ENCODE measurements around the gene COPA.
"Not testable (repeated sequence)": the region's sequence is repeated elsewhere in the genome, so short reads cannot be mapped to it uniquely, and the experiment has no call there.

The COPA gene

GRCh38 chr1:160340146-160340545 lies 2.9 kb downstream of the COPA start:
- H3K4me3 ChIP-seq (ENCODE audit: low read depth, low read length): peak overlapping the region; percentile 92
- DNase-seq (ENCODE audit: low read depth): no peak

- no peak for DNase-seq (ENCODE audit: low read depth)
- no peak overlapping the region for H3K4me3 ChIP-seq (ENCODE audit: low read depth, low read length)
Observed at GRCh38 chr1:160338580-160338979, 4.5 kb downstream of the COPA start.

GRCh38 chr1:160332516-160332915 lies 10.5 kb downstream of the COPA start:
- DNase-seq (ENCODE audit: low read depth): no peak
- no peak overlapping the region for H3K4me3 ChIP-seq (ENCODE audit: low read depth, low read length)

GRCh38 chr1:160330119-160330518 lies 12.9 kb downstream of the COPA start:
- DNase-seq (ENCODE audit: low read depth): no peak
- no peak overlapping the region for H3K4me3 ChIP-seq (ENCODE audit: low read depth, low read length)

- H3K4me3 ChIP-seq (ENCODE audit: low read depth, low read length): no peak overlapping the region
Observed at GRCh38 chr1:160328184-160328583, 14.9 kb downstream of the COPA start.

GRCh38 chr1:160326418-160326817 lies 16.6 kb downstream of the COPA start:
- DNase-seq (ENCODE audit: low read depth): no peak
- H3K4me3 ChIP-seq (ENCODE audit: low read depth, low read length): no peak overlapping the region

More at GRCh38 chr1:160328184-160328583, 14.9 kb downstream of the COPA start:
- no peak for DNase-seq (ENCODE audit: low read depth)

- no peak overlapping the region for H3K4me3 ChIP-seq (ENCODE audit: low read depth, low read length)
- DNase-seq (ENCODE audit: low read depth): no peak
Observed at GRCh38 chr1:160325252-160325651, 17.8 kb downstream of the COPA start.

- DNase-seq (ENCODE audit: low read depth): no peak
- H3K4me3 ChIP-seq (ENCODE audit: low read depth, low read length): no peak overlapping the region
Observed at GRCh38 chr1:160322831-160323230, 20.2 kb downstream of the COPA start.

- DNase-seq (ENCODE audit: low read depth): no peak
- no peak overlapping the region for H3K4me3 ChIP-seq (ENCODE audit: low read depth, low read length)
Observed at GRCh38 chr1:160315359-160315758, 27.7 kb downstream of the COPA start.

- H3K4me3 ChIP-seq (ENCODE audit: low read depth, low read length): no peak overlapping the region
Observed at GRCh38 chr1:160309571-160309970, 33.5 kb downstream of the COPA start.

GRCh38 chr1:160309185-160309557 lies 33.9 kb downstream of the COPA start:
- DNase-seq (ENCODE audit: low read depth): no peak
- no peak overlapping the region for H3K4me3 ChIP-seq (ENCODE audit: low read depth, low read length)

More at GRCh38 chr1:160309571-160309970, 33.5 kb downstream of the COPA start:
- no peak for DNase-seq (ENCODE audit: low read depth)

GRCh38 chr1:160308451-160309184 lies 34.4 kb downstream of the COPA start:
- no peak overlapping the region for H3K4me3 ChIP-seq (ENCODE audit: low read depth, low read length)
- no peak for DNase-seq (ENCODE audit: low read depth)

GRCh38 chr1:160307118-160307791 lies 35.8 kb downstream of the COPA start:
- no peak for DNase-seq (ENCODE audit: low read depth)
- no peak overlapping the region for H3K4me3 ChIP-seq (ENCODE audit: low read depth, low read length)

GRCh38 chr1:160300173-160300572 lies 42.9 kb downstream of the COPA start:
- no peak for DNase-seq (ENCODE audit: low read depth)
- H3K4me3 ChIP-seq (ENCODE audit: low read depth, low read length): no peak overlapping the region

GRCh38 chr1:160296036-160296435 lies 47.0 kb downstream of the COPA start:
- no peak for DNase-seq (ENCODE audit: low read depth)
- H3K4me3 ChIP-seq (ENCODE audit: low read depth, low read length): no peak overlapping the region

- no peak for DNase-seq (ENCODE audit: low read depth)
- H3K4me3 ChIP-seq (ENCODE audit: low read depth, low read length): no peak overlapping the region
Observed at GRCh38 chr1:160293020-160293968, 49.8 kb downstream of the COPA start.

- no peak overlapping the region for H3K4me3 ChIP-seq (ENCODE audit: low read depth, low read length)
- peak; percentile 33 for DNase-seq (ENCODE audit: low read depth)
Observed at GRCh38 chr1:160291248-160292220, 51.5 kb downstream of the COPA start.

- not testable (repeated sequence) for DNase-seq (ENCODE audit: low read depth)
Observed at GRCh38 chr1:160287769-160288168, 55.3 kb downstream of the COPA start.

GRCh38 chr1:160285506-160285905 lies 57.5 kb downstream of the COPA start:
- no peak for DNase-seq (ENCODE audit: low read depth)
- peak overlapping the region; percentile 90 for H3K4me3 ChIP-seq (ENCODE audit: low read depth, low read length)

More at GRCh38 chr1:160287769-160288168, 55.3 kb downstream of the COPA start:
- not testable (repeated sequence) for H3K4me3 ChIP-seq (ENCODE audit: low read depth, low read length)
